Measurements from ENCODE around the gene CYSRT1. TPM values are rescaled to one million over a fixed set of nuclear protein-coding genes. Genes with fewer than 3 reads are reported as not detected.
A peak's percentile ranks its signal among the peaks of the same experiment; 100 is the strongest.

The CYSRT1 gene
- total and polyA plus RNA-seq, 2 donors (not counting 1 experiment from before 2014, with no cell fraction given), result 0.22 to 0.51 TPM

DNA sequence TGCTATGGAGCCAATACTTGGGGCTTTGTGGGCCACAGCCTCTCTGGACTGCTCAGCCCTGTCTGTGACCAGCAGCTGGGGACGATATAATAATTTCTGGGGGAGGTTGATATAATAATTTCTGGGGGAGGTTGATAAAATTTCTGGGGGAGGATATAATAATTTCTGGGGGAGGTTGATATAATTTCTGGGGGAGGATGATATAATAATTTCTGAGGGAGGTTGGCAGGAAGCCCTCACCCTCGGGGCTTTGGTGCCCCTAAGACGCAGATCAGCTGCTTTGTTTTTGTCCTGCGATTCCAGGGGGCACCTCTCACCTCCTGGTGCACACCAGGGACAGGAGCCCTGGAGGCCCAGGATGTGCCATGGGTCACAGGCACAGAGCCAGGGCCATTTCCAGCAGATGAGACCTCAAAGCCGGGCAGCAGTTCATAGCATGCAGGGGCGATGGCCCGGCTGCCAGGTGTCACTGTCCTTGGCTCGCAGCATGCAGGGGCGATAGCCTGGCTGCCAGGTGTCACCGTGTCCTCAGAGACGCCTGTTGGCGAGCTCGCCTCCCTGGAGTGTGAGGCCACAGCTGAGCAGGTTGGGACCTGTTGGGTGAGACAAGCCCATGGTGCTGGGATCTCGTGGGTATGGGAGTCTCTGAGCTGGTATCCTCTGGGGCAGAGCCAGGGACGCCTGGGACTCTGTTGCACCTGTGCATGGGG lies 48.8 kb downstream of the CYSRT1 start:
- Mint-ChIP-seq H3K4me1 (peaks cover 46% of the 10 kb centered on the region), H3K4me3 (no peak overlapping the region), H3K27me3 (no peaks in the 10 kb centered on the region), H3K27ac (no peak overlapping the region), H3K9me3 (ENCODE audit: insufficient read depth) (no peaks in the 10 kb centered on the region)
- H3K27me3 ChIP-seq (replicated peaks in 1 of 4; ENCODE audit: control extremely low read depth in 1 of 4, control insufficient read depth in 3 of 4, insufficient read depth in 4 of 4, low read length in 3 of 4), result no peaks in the 10 kb centered on the region
- no peak for ATAC-seq (ENCODE audit: low read depth)
- no peak overlapping the region for H2AFZ ChIP-seq (ENCODE audit: insufficient read depth, low read depth, low read length, poor library complexity, severe bottlenecking)
- TF ChIP-seq EZH2 (IDR thresholded peaks at IDR 0.05; ENCODE audit: borderline replicate concordance, insufficient read depth, low read depth, low read length, poor library complexity, severe bottlenecking), result no peak
- TF ChIP-seq, protein P1, sequence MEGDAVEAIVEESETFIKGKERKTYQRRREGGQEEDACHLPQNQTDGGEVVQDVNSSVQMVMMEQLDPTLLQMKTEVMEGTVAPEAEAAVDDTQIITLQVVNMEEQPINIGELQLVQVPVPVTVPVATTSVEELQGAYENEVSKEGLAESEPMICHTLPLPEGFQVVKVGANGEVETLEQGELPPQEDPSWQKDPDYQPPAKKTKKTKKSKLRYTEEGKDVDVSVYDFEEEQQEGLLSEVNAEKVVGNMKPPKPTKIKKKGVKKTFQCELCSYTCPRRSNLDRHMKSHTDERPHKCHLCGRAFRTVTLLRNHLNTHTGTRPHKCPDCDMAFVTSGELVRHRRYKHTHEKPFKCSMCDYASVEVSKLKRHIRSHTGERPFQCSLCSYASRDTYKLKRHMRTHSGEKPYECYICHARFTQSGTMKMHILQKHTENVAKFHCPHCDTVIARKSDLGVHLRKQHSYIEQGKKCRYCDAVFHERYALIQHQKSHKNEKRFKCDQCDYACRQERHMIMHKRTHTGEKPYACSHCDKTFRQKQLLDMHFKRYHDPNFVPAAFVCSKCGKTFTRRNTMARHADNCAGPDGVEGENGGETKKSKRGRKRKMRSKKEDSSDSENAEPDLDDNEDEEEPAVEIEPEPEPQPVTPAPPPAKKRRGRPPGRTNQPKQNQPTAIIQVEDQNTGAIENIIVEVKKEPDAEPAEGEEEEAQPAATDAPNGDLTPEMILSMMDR (IDR thresholded peaks at IDR 0.05), result no peak
- peaks cover 1% of the 10 kb centered on the region for H4K20me1 ChIP-seq (ENCODE audit: control insufficient read depth, insufficient read depth, low read length, poor library complexity, severe bottlenecking)
- no peak overlapping the region for H3K4me3 ChIP-seq (ENCODE audit: control extremely low read depth in 1 of 5, extremely low read depth in 1 of 5, insufficient read depth in 1 of 5, low read depth in 2 of 5, low read length in 4 of 5)
- POLR2A ChIA-PET, result interaction anchor here (0.6 to 1.0 kb wide), 2 partner anchors 19 to 160 kb away, joined by 3 to 4 read pairs; no protein-coding TSS in a partner anchor
- no peak for DNase-seq
- CTCF ChIA-PET, result interaction anchor here (0.5 to 1.2 kb wide), 3 partner anchors 10 to 151 kb away, joined by 3 to 4 read pairs (median 3); no protein-coding TSS in a partner anchor
- peaks cover 0 to 11% of the 10 kb centered on the region in 2 experiments for H3K36me3 ChIP-seq (replicated peaks in 1 of 2; ENCODE audit: control extremely low read depth in 1 of 2, control insufficient read depth in 1 of 2, extremely low read depth in 1 of 2, insufficient read depth in 2 of 2, low read length in 1 of 2)
- no peak overlapping the region for H3K9ac ChIP-seq (ENCODE audit: low read length)
- no peak overlapping the region for H3K4me2 ChIP-seq (replicated peaks; ENCODE audit: low read depth, low read length, poor library complexity, severe bottlenecking)
- H3K4me1 ChIP-seq (ENCODE audit: control insufficient read depth in 2 of 2, insufficient read depth in 2 of 2, low read length in 2 of 2), result peaks cover 36 to 66% of the 10 kb centered on the region in 2 donors
- H3K79me2 ChIP-seq (ENCODE audit: control insufficient read depth, insufficient read depth, low read length), result peaks cover 40% of the 10 kb centered on the region
- intact Hi-C loops (cut with micrococcal nuclease), result no loop called here
- no peaks in the 10 kb centered on the region for H3K9me3 ChIP-seq (ENCODE audit: control extremely low read depth in 1 of 3, control insufficient read depth in 2 of 3, insufficient read depth in 1 of 3, low read length in 2 of 3)
- 73% methylated on average over 14 of the region's 15 CpGs for WGBS (ENCODE audit: insufficient coverage)
- no peak overlapping the region for H3K27ac ChIP-seq (ENCODE audit: low read length in 2 of 2)

DNA sequence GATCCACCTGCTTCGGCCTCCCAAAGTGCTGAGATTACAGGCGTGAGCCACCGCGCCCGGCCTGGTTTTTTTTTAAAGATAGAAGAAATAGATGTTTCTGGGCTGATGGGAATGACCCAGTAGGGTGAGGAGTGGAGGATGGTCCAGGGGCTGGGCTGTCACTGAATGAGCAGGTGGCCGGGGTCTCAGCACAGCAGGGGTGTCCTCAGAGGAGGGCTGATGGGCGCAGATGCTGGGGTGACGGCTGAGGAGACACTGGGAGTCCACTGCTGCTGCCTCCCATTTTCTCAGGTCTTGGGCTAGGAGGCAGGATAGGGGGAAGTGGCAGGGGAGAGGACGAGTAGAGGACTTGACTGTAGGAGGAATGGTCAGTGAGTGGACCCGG lies 50.2 kb downstream of the CYSRT1 start:
- Histone ChIP-seq H3K9ac (ENCODE audit: low read length) (no peak overlapping the region), H2AFZ (ENCODE audit: insufficient read depth, low read depth, low read length, poor library complexity, severe bottlenecking) (no peak overlapping the region), H3K27ac (ENCODE audit: low read length in 2 of 2) (peak overlapping the region in 1 of 2 donors; percentile 79), H4K20me1 (ENCODE audit: control insufficient read depth, insufficient read depth, low read length, poor library complexity, severe bottlenecking) (peaks cover 10% of the 10 kb centered on the region), H3K27me3 (replicated peaks in 1 of 4; ENCODE audit: control extremely low read depth in 1 of 4, control insufficient read depth in 3 of 4, insufficient read depth in 4 of 4, low read length in 3 of 4) (no peaks in the 10 kb centered on the region), H3K4me2 (replicated peaks; ENCODE audit: low read depth, low read length, poor library complexity, severe bottlenecking) (peak overlapping the region; percentile 100), H3K9me3 (ENCODE audit: control extremely low read depth in 1 of 3, control insufficient read depth in 2 of 3, insufficient read depth in 1 of 3, low read length in 2 of 3) (no peaks in the 10 kb centered on the region), H3K79me2 (ENCODE audit: control insufficient read depth, insufficient read depth, low read length) (peaks cover 40% of the 10 kb centered on the region), H3K36me3 (replicated peaks in 1 of 2; ENCODE audit: control extremely low read depth in 1 of 2, control insufficient read depth in 1 of 2, extremely low read depth in 1 of 2, insufficient read depth in 2 of 2, low read length in 1 of 2) (peaks cover 0 to 10% of the 10 kb centered on the region in 2 experiments), H3K4me3 (ENCODE audit: control extremely low read depth in 1 of 5, extremely low read depth in 1 of 5, insufficient read depth in 1 of 5, low read depth in 2 of 5, low read length in 4 of 5) (no peak overlapping the region), H3K4me1 (ENCODE audit: control insufficient read depth in 2 of 2, insufficient read depth in 2 of 2, low read length in 2 of 2) (peaks cover 30 to 60% of the 10 kb centered on the region in 2 donors)
- POLR2A ChIA-PET, result no interaction called here
- intact Hi-C loops (cut with micrococcal nuclease), result no loop called here
- ATAC-seq (ENCODE audit: low read depth), result no peak
- peak overlapping the region; percentile 90 for H3K27ac Mint-ChIP-seq
- CTCF ChIA-PET, result interaction anchor here (0.9 kb wide), 1 partner anchor 14 kb away, joined by 4 read pairs; no protein-coding TSS in a partner anchor
- peaks cover 39% of the 10 kb centered on the region for H3K4me1 Mint-ChIP-seq
- H3K27me3 Mint-ChIP-seq, result no peaks in the 10 kb centered on the region
- no peaks in the 10 kb centered on the region for H3K9me3 Mint-ChIP-seq (ENCODE audit: insufficient read depth)
- peak overlapping the region; percentile 71 for H3K4me3 Mint-ChIP-seq
- DNase-seq, result no peak
- no peak for TF ChIP-seq EZH2 (IDR thresholded peaks at IDR 0.05; ENCODE audit: borderline replicate concordance, insufficient read depth, low read depth, low read length, poor library complexity, severe bottlenecking)
- TF ChIP-seq, protein P1 (IDR thresholded peaks at IDR 0.05), result no peak
- WGBS (ENCODE audit: insufficient coverage), result 88% methylated on average over 10 of the region's 10 CpGs
